Thyroid gland (tissue), 4 donors: ENCODE measurements around the gene ITGB1BP1.

ENCODE experiments used
- CTCF ChIP-seq, 6 experiments: fragments of 200-600 bp in 3 of 6; fragments of 450-650 bp in 3 of 6; sonication (generic) in 3 of 6; IDR thresholded peaks; one replicate each; pipeline ENCODE4 v1.5.1; 2016 to 2019; ENCODE audit warnings: antibody characterized with exemption in 6 of 6, mild to moderate bottlenecking in 2 of 6, inconsistent platforms in 1 of 6, moderate library complexity in 1 of 6
- POLR2A ChIP-seq, 2 donors: fragments of 450-650 bp; IDR thresholded peaks; one replicate each; pipeline ENCODE4 v1.6.1; 2017; ENCODE audit warnings: antibody characterized with exemption in 2 of 2, mild to moderate bottlenecking in 2 of 2, moderate library complexity in 1 of 2

GRCh38 chr2:9375857-9376428, 47.4 kb downstream of the ITGB1BP1 start:
- TF ChIP-seq POLR2A (IDR thresholded peaks at IDR 0.05) (no peak), CTCF (IDR thresholded peaks at IDR 0.05) (no peak)
